SK-N-SH (cell line): ENCODE measurements around the gene IQGAP2. TPM values are rescaled to one million over a fixed set of nuclear protein-coding genes. Genes with fewer than 3 reads are reported as not detected.
A peak's percentile ranks its signal among the peaks of the same experiment; 100 is the strongest.

Source experiments
- CTCF ChIA-PET: fragments of 300-600, 350-600 bp; formaldehyde crosslinking; extraction: SDS; loops from one replicate; lab custom pipeline; 2021; lab: Yijun Ruan, JAX
- POLR2A ChIA-PET: fragments of 350-600 bp; sonication (Branson Sonifier 250); formaldehyde crosslinking; extraction: SDS; loops from one replicate; lab custom pipeline; 2020; ENCODE audit warnings: antibody characterized with exemption, inconsistent platforms; lab: Yijun Ruan, JAX
- DNase-seq: peaks from one replicate; pipeline ENCODE4 v3.0.0; 2012
- H2AFZ ChIP-seq: fragments of 200-600 bp; sonication (generic); 2 replicates; pipeline ENCODE4 v1.8.1; 2016; ENCODE audit warnings: antibody characterized with exemption, mild to moderate bottlenecking, low read depth
- H3F3A ChIP-seq: fragments of 200-600 bp; sonication (generic); replicated peaks from 2 replicates; pipeline ENCODE3; 2016; ENCODE audit warnings: antibody characterized with exemption, mild to moderate bottlenecking; ENCODE audit not compliant: insufficient read depth
- H3K27ac ChIP-seq, 2 experiments: fragments of 200-500 bp in 1 of 2; fragments of 200-600 bp in 1 of 2; sonication (Bioruptor generic) in 1 of 2; sonication (generic), shearing (Covaris generic) in 1 of 2; 2 replicates each; pipeline versions ENCODE4 v1.5.1 to v1.6.1; 2014 to 2016; ENCODE audit warnings: low read depth in 2 of 2, inconsistent platforms in 1 of 2, low read length in 1 of 2, mild to moderate bottlenecking in 1 of 2, mixed read lengths in 1 of 2
- H3K27me3 ChIP-seq: fragments of 200-600 bp; sonication (generic), shearing (Covaris generic); 2 replicates; pipeline ENCODE4 v1.6.1; 2016; ENCODE audit warnings: mixed run types; ENCODE audit not compliant: insufficient read depth
- H3K36me3 ChIP-seq, 2 experiments: fragments of 200-500 bp in 1 of 2; fragments of 200-600 bp in 1 of 2; sonication (Bioruptor generic) in 1 of 2; sonication (generic) in 1 of 2; replicated peaks in 1 of 2; 2 replicates each; pipeline versions ENCODE3 to v1.5.1; 2014 to 2016; ENCODE audit warnings: low read length in 1 of 2, mild to moderate bottlenecking in 1 of 2; ENCODE audit not compliant: insufficient read depth in 2 of 2, control insufficient read depth in 1 of 2
- H3K4me1 ChIP-seq, 2 experiments: fragments of 200-500 bp in 1 of 2; fragments of 200-600 bp in 1 of 2; sonication (Bioruptor generic) in 1 of 2; sonication (generic), shearing (Covaris generic) in 1 of 2; 2 replicates each; pipeline versions ENCODE4 v1.5.1 to v1.6.1; 2014 to 2016; ENCODE audit warnings: low read depth in 1 of 2, low read length in 1 of 2, mixed run types in 1 of 2; ENCODE audit not compliant: insufficient read depth in 2 of 2, control insufficient read depth in 1 of 2
- H3K4me2 ChIP-seq: fragments of 200-600 bp; sonication (generic), shearing (Covaris generic); 2 replicates; pipeline ENCODE4 v1.6.1; 2017; ENCODE audit warnings: mixed run types
- H3K4me3 ChIP-seq, 2 experiments: fragments of 200-500 bp in 1 of 2; fragments of 200-600 bp in 1 of 2; sonication (Bioruptor generic) in 1 of 2; sonication (generic), shearing (Covaris generic) in 1 of 2; 2 replicates each; pipeline versions ENCODE4 v1.5.1 to v1.8.1; 2014 to 2016; ENCODE audit warnings: low read depth in 2 of 2, inconsistent platforms in 1 of 2, low read length in 1 of 2, mild to moderate bottlenecking in 1 of 2, mixed read lengths in 1 of 2, moderate library complexity in 1 of 2
- H3K79me2 ChIP-seq: fragments of 200-600 bp; sonication (generic); 2 replicates; pipeline ENCODE4 v1.8.1; 2017; ENCODE audit warnings: mild to moderate bottlenecking; ENCODE audit not compliant: insufficient read depth
- H3K9ac ChIP-seq: fragments of 200-600 bp; sonication (generic); 2 replicates; pipeline ENCODE4 v1.6.1; 2017; ENCODE audit warnings: mixed run types
- H3K9me2 ChIP-seq: fragments of 200-600 bp; sonication (generic); 2 replicates; pipeline ENCODE4 v1.6.1; 2017; ENCODE audit warnings: mixed run types
- H3K9me3 ChIP-seq: fragments of 200-600 bp; sonication (generic); 2 replicates; pipeline ENCODE4 v1.6.1; 2017; ENCODE audit warnings: mixed run types, mild to moderate bottlenecking, moderate library complexity
- H4K20me1 ChIP-seq: fragments of 200-600 bp; sonication (generic); 2 replicates; pipeline ENCODE4 v1.6.1; 2017; ENCODE audit warnings: mild to moderate bottlenecking, mixed run types; ENCODE audit not compliant: insufficient read depth
- CHD2 ChIP-seq: fragments of 150-350 bp; IDR thresholded peaks from 2 replicates; pipeline ENCODE4 v1.6.1; 2018; ENCODE audit warnings: low read length; ENCODE audit not compliant: partially characterized antibody
- CTCF ChIP-seq: fragments of 200-600 bp; sonication (generic); IDR thresholded peaks from 2 replicates; pipeline ENCODE4 v1.6.1; 2017; ENCODE audit warnings: antibody characterized with exemption, mild to moderate bottlenecking, moderate library complexity
- FOSL2 ChIP-seq: IDR thresholded peaks from 2 replicates; pipeline ENCODE4 v1.4.0; 2012; ENCODE audit warnings: low read depth, mild to moderate bottlenecking, moderate library complexity, borderline replicate concordance
- FOXJ3 ChIP-seq: sonication (generic); formaldehyde crosslinking; IDR thresholded peaks from 2 replicates; pipeline ENCODE4 v1.5.1; 2020; ENCODE audit warnings: mild to moderate bottlenecking, missing genetic modification reagents
- FOXM1 ChIP-seq: IDR thresholded peaks from 2 replicates; pipeline ENCODE4 v1.4.0; 2012; ENCODE audit warnings: low read depth, mild to moderate bottlenecking
- GABPA ChIP-seq: IDR thresholded peaks from 2 replicates; pipeline ENCODE4 v1.4.0; 2012; ENCODE audit warnings: low read depth, mild to moderate bottlenecking
- IRF3 ChIP-seq: fragments of 150-350 bp; IDR thresholded peaks from 2 replicates; pipeline ENCODE4 v1.6.1; 2016; ENCODE audit warnings: mild to moderate bottlenecking, low read depth, low read length
- JUND ChIP-seq: IDR thresholded peaks from 2 replicates; pipeline ENCODE4 v1.4.0; 2012
- MEF2A ChIP-seq: IDR thresholded peaks from 2 replicates; pipeline ENCODE4 v1.4.0; 2012; ENCODE audit warnings: low read depth, borderline replicate concordance
- NRF1 ChIP-seq: IDR thresholded peaks from 2 replicates; pipeline ENCODE4 v1.6.1; 2012; ENCODE audit warnings: low read depth, mild to moderate bottlenecking, low read length
- POLR2AphosphoS5 ChIP-seq: IDR thresholded peaks from 2 replicates; pipeline ENCODE4 v1.6.1; 2012; ENCODE audit warnings: low read depth, low read length
- RAD21 ChIP-seq: IDR thresholded peaks from 2 replicates; pipeline ENCODE4 v1.6.1; 2012; ENCODE audit warnings: mild to moderate bottlenecking, low read length
- RFX5 ChIP-seq: IDR thresholded peaks from 2 replicates; pipeline ENCODE4 v1.6.1; 2012; ENCODE audit warnings: mild to moderate bottlenecking, improper control_type of control experiment, low read length
- RXRA ChIP-seq: IDR thresholded peaks from 2 replicates; pipeline ENCODE4 v1.4.0; 2012; ENCODE audit warnings: low read depth, mild to moderate bottlenecking, borderline replicate concordance
- TAF1 ChIP-seq: IDR thresholded peaks from 2 replicates; pipeline ENCODE4 v1.6.1; 2012; ENCODE audit warnings: low read depth, mild to moderate bottlenecking, low read length, moderate library complexity, borderline replicate concordance
- TCF12 ChIP-seq: IDR thresholded peaks from 2 replicates; pipeline ENCODE4 v1.4.0; 2012
- TEAD4 ChIP-seq: IDR thresholded peaks from 2 replicates; pipeline ENCODE4 v1.4.0; 2012; ENCODE audit warnings: mild to moderate bottlenecking, borderline replicate concordance; ENCODE audit not compliant: insufficient read depth
- YY1 ChIP-seq: IDR thresholded peaks from 2 replicates; pipeline ENCODE4 v1.4.0; 2012; ENCODE audit warnings: low read depth, mild to moderate bottlenecking
- ZBTB33 ChIP-seq: IDR thresholded peaks from 2 replicates; pipeline ENCODE4 v1.4.0; 2012; ENCODE audit warnings: low read depth, borderline replicate concordance
- WGBS: methylation state at CpG from one replicate; pipeline ENCODE4 v1.1.6; 2017; ENCODE audit warnings: low lambda C conversion rate; 5-methylcytosine and 5-hydroxymethylcytosine counted together
- polyA plus RNA-seq, 3 experiments: library from polyadenylated mRNA; depleted of rRNA; stranded (reverse); fragments of >200 nt; gene quantifications; 2 replicates each; pipeline ENCODE4 v1.2.3, GENCODE V29; 2012

IQGAP2 gene
- polyA plus RNA-seq, 1 of the 3 experiments (the other 2 are of a cell fraction): 2.1 TPM

GRCh38 chr5:76710991-76711390 is 307.9 kb downstream of the IQGAP2 start:
- Histone ChIP-seq H4K20me1 (no peaks in the 10 kb centered on the region), H3K36me3 (no peaks in the 10 kb centered on the region)
- WGBS: 66% methylated on average over 4 of the region's 4 CpGs
- DNase-seq: no peak
- peak; percentile 21; the same call in 1 of the 2 replicates for TF ChIP-seq JUND
- TF ChIP-seq FOSL2: peak; percentile 56; the same call in 1 of the 2 replicates
- TF ChIP-seq FOXJ3 (CRISPR knock-in tag): no peak
- no peak for TF ChIP-seq IRF3
- 0 out of 2 replicates have a peak, but pooled peaks have one; percentile 17 for TF ChIP-seq MEF2A
- peak; percentile 44; the same call in 1 of the 2 replicates for TF ChIP-seq TCF12
- TF ChIP-seq, all 33 proteins: peak for 4
- H3K4me3 ChIP-seq: no peak overlapping the region
- H3K27me3 ChIP-seq: no peaks in the 10 kb centered on the region
- H2AFZ ChIP-seq: no peak overlapping the region
- H3K27ac ChIP-seq: peak overlapping the region; percentile 68 to 77; a peak in 2 of 4 replicates
- POLR2A ChIA-PET: no interaction called here
- CTCF ChIA-PET: no interaction called here
- no peaks in the 10 kb centered on the region for H3K79me2 ChIP-seq
- peaks cover 2 to 43% of the 10 kb centered on the region in 2 experiments; a peak in 3 of 4 replicates for H3K4me1 ChIP-seq
- no peaks in the 10 kb centered on the region for H3K9me2 ChIP-seq
- H3F3A ChIP-seq: peaks cover 19% of the 10 kb centered on the region
- H3K9ac ChIP-seq: no peak overlapping the region
- H3K4me2 ChIP-seq: no peak overlapping the region; the same call in 1 of the 2 replicates
- H3K9me3 ChIP-seq: no peaks in the 10 kb centered on the region

GRCh38 chr5:76714751-76715485 is 311.8 kb downstream of the IQGAP2 start:
- ChIA-PET POLR2A (no interaction called here), CTCF (interaction anchor here (1.0 to 1.9 kb wide), 12 partner anchors 8 to 312 kb away, joined by 3 to 8 read pairs (median 3); no protein-coding TSS in a partner anchor)
- peaks cover 16 to 35% of the 10 kb centered on the region in 2 experiments; a peak in 3 of 4 replicates for H3K4me1 ChIP-seq
- 0 out of 2 replicates have a peak, but pooled peaks cover 9% of the 10 kb centered on the region for H4K20me1 ChIP-seq
- H3K27ac ChIP-seq: peak overlapping the region in 1 of 2 experiments; percentile 82; a peak in 1 of 4 replicates
- peaks cover 38% of the 10 kb centered on the region for H3K79me2 ChIP-seq
- H3K9ac ChIP-seq: peak overlapping the region; percentile 93; the same call in 1 of the 2 replicates
- H3K27me3 ChIP-seq: no peaks in the 10 kb centered on the region
- H3K9me3 ChIP-seq: no peaks in the 10 kb centered on the region
- TF ChIP-seq YY1: no peak
- TF ChIP-seq TEAD4: no peak
- TF ChIP-seq RAD21: no peak
- TF ChIP-seq RXRA: no peak
- TF ChIP-seq FOXM1: no peak
- no peak for TF ChIP-seq ZBTB33
- no peak for TF ChIP-seq JUND
- no peak for TF ChIP-seq GABPA
- TF ChIP-seq MEF2A: no peak
- TF ChIP-seq NRF1: no peak
- no peak for TF ChIP-seq FOSL2
- no peak for TF ChIP-seq RFX5
- TF ChIP-seq CTCF: no peak
- TF ChIP-seq IRF3: no peak
- TF ChIP-seq CHD2: no peak
- no peak for TF ChIP-seq POLR2AphosphoS5
- TF ChIP-seq TAF1: no peak
- H3K36me3 ChIP-seq: peaks cover 0 to 4% of the 10 kb centered on the region in 2 experiments
- H3F3A ChIP-seq: peaks cover 21% of the 10 kb centered on the region
- no peaks in the 10 kb centered on the region for H3K9me2 ChIP-seq
- peak overlapping the region; percentile 88 for H3K4me2 ChIP-seq
- peak overlapping the region; percentile 83 to 86 for H3K4me3 ChIP-seq
- H2AFZ ChIP-seq: peak overlapping the region; percentile 78; the same call in 1 of the 2 replicates
- WGBS: 38% methylated on average over 36 of the region's 52 CpGs
- DNase-seq: peak; percentile 68
